ENCODE data around the gene SPAG5. TPM values are rescaled to one million over a fixed set of nuclear protein-coding genes. Genes with fewer than 3 reads are reported as not detected.

The SPAG5 gene
- total and polyA plus RNA-seq, 9 of the 15 experiments (the other 6 are each of a cell fraction or from before 2014, with no cell fraction given), result 94.4 to 286 (median 151) TPM

DNA sequence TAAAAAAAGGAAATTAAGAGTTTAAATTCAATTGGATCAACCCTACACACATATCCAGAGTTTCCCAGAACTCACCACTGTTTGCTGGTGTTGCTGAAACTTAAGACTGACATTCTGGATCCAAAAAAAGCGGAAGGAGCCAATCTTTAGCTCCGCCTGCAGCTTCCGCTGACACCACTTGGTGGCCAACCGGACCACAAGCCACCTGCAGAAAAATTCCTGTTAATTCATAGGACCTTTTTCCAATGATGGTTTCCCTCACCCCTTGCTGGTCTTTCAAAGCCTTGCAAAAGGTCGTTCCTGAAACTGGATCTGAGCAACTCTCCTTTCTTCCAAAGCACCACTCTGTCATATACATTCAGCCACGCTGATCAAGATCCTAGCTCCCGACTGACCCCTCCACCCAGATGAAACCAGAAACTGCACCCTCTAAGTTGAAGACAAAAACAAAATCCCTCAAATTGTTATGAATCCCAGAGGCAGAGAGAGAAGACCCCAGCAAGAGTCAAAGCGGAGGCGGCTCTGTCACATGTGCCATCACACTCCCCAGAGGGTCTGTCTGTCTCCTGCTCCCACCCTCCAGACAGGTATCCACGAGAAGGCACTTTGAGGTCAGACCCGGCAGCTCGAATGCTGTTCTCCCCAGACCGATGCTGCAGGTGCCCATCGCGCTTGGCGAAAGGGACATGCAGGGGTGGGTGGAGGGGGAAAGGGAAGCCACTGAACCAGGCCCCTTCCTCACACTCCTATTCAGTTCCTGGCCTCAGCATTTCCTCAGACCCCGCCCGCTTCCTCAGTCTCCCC lies 45.4 kb upstream of the SPAG5 start (continued):
- TF ChIP-seq, protein P1, sequence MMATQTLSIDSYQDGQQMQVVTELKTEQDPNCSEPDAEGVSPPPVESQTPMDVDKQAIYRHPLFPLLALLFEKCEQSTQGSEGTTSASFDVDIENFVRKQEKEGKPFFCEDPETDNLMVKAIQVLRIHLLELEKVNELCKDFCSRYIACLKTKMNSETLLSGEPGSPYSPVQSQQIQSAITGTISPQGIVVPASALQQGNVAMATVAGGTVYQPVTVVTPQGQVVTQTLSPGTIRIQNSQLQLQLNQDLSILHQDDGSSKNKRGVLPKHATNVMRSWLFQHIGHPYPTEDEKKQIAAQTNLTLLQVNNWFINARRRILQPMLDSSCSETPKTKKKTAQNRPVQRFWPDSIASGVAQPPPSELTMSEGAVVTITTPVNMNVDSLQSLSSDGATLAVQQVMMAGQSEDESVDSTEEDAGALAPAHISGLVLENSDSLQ (IDR thresholded peaks at IDR 0.05), result peak; percentile 83
- TF ChIP-seq, protein P2, sequence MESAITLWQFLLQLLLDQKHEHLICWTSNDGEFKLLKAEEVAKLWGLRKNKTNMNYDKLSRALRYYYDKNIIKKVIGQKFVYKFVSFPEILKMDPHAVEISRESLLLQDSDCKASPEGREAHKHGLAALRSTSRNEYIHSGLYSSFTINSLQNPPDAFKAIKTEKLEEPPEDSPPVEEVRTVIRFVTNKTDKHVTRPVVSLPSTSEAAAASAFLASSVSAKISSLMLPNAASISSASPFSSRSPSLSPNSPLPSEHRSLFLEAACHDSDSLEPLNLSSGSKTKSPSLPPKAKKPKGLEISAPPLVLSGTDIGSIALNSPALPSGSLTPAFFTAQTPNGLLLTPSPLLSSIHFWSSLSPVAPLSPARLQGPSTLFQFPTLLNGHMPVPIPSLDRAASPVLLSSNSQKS (CRISPR knock-in tag; IDR thresholded peaks at IDR 0.05), result no peak
- TF ChIP-seq SRSF3 (IDR thresholded peaks at IDR 0.05; ENCODE audit: insufficient read depth, low read length) (no peak), FOXA1 (IDR thresholded peaks at IDR 0.05; ENCODE audit: borderline replicate concordance) (no peak), SAFB2 (IDR thresholded peaks at IDR 0.05; ENCODE audit: borderline replicate concordance, low read depth, low read length, severe bottlenecking) (no peak), SREBF1 (IDR thresholded peaks at IDR 0.05; ENCODE audit: borderline replicate concordance, low read depth, low read length) (no peak), HDGF (IDR thresholded peaks at IDR 0.05) (no peak)
- TF ChIP-seq, protein P3, sequence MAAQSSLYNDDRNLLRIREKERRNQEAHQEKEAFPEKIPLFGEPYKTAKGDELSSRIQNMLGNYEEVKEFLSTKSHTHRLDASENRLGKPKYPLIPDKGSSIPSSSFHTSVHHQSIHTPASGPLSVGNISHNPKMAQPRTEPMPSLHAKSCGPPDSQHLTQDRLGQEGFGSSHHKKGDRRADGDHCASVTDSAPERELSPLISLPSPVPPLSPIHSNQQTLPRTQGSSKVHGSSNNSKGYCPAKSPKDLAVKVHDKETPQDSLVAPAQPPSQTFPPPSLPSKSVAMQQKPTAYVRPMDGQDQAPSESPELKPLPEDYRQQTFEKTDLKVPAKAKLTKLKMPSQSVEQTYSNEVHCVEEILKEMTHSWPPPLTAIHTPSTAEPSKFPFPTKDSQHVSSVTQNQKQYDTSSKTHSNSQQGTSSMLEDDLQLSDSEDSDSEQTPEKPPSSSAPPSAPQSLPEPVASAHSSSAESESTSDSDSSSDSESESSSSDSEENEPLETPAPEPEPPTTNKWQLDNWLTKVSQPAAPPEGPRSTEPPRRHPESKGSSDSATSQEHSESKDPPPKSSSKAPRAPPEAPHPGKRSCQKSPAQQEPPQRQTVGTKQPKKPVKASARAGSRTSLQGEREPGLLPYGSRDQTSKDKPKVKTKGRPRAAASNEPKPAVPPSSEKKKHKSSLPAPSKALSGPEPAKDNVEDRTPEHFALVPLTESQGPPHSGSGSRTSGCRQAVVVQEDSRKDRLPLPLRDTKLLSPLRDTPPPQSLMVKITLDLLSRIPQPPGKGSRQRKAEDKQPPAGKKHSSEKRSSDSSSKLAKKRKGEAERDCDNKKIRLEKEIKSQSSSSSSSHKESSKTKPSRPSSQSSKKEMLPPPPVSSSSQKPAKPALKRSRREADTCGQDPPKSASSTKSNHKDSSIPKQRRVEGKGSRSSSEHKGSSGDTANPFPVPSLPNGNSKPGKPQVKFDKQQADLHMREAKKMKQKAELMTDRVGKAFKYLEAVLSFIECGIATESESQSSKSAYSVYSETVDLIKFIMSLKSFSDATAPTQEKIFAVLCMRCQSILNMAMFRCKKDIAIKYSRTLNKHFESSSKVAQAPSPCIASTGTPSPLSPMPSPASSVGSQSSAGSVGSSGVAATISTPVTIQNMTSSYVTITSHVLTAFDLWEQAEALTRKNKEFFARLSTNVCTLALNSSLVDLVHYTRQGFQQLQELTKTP (IDR thresholded peaks at IDR 0.05; ENCODE audit: low read depth in 1 of 2, partially characterized antibody in 2 of 2), result no peak
- TF ChIP-seq, protein P4, sequence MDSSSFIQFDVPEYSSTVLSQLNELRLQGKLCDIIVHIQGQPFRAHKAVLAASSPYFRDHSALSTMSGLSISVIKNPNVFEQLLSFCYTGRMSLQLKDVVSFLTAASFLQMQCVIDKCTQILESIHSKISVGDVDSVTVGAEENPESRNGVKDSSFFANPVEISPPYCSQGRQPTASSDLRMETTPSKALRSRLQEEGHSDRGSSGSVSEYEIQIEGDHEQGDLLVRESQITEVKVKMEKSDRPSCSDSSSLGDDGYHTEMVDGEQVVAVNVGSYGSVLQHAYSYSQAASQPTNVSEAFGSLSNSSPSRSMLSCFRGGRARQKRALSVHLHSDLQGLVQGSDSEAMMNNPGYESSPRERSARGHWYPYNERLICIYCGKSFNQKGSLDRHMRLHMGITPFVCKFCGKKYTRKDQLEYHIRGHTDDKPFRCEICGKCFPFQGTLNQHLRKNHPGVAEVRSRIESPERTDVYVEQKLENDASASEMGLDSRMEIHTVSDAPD (CRISPR knock-in tag; IDR thresholded peaks at IDR 0.05), result no peak
- TF ChIP-seq, protein P5, sequence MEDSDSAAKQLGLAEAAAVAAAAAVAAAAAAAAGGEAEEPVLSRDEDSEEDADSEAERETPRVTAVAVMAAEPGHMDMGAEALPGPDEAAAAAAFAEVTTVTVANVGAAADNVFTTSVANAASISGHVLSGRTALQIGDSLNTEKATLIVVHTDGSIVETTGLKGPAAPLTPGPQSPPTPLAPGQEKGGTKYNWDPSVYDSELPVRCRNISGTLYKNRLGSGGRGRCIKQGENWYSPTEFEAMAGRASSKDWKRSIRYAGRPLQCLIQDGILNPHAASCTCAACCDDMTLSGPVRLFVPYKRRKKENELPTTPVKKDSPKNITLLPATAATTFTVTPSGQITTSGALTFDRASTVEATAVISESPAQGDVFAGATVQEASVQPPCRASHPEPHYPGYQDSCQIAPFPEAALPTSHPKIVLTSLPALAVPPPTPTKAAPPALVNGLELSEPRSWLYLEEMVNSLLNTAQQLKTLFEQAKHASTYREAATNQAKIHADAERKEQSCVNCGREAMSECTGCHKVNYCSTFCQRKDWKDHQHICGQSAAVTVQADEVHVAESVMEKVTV (CRISPR knock-in tag; IDR thresholded peaks at IDR 0.05), result no peak
- TF ChIP-seq, protein P6, sequence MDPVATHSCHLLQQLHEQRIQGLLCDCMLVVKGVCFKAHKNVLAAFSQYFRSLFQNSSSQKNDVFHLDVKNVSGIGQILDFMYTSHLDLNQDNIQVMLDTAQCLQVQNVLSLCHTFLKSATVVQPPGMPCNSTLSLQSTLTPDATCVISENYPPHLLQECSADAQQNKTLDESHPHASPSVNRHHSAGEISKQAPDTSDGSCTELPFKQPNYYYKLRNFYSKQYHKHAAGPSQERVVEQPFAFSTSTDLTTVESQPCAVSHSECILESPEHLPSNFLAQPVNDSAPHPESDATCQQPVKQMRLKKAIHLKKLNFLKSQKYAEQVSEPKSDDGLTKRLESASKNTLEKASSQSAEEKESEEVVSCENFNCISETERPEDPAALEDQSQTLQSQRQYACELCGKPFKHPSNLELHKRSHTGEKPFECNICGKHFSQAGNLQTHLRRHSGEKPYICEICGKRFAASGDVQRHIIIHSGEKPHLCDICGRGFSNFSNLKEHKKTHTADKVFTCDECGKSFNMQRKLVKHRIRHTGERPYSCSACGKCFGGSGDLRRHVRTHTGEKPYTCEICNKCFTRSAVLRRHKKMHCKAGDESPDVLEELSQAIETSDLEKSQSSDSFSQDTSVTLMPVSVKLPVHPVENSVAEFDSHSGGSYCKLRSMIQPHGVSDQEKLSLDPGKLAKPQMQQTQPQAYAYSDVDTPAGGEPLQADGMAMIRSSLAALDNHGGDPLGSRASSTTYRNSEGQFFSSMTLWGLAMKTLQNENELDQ (CRISPR knock-in tag; IDR thresholded peaks at IDR 0.05; ENCODE audit: borderline replicate concordance), result no peak

Measured in K562 (cell line).